Measurements from ENCODE around the gene RAB25. TPM values are rescaled to one million over a fixed set of nuclear protein-coding genes. Genes with fewer than 3 reads are reported as not detected.

Gene RAB25
- total and polyA plus RNA-seq, 2 of the 13 experiments (the other 11 are each of a cell fraction or from before 2014, with no cell fraction given) = 0.20 to 0.22 TPM

DNA sequence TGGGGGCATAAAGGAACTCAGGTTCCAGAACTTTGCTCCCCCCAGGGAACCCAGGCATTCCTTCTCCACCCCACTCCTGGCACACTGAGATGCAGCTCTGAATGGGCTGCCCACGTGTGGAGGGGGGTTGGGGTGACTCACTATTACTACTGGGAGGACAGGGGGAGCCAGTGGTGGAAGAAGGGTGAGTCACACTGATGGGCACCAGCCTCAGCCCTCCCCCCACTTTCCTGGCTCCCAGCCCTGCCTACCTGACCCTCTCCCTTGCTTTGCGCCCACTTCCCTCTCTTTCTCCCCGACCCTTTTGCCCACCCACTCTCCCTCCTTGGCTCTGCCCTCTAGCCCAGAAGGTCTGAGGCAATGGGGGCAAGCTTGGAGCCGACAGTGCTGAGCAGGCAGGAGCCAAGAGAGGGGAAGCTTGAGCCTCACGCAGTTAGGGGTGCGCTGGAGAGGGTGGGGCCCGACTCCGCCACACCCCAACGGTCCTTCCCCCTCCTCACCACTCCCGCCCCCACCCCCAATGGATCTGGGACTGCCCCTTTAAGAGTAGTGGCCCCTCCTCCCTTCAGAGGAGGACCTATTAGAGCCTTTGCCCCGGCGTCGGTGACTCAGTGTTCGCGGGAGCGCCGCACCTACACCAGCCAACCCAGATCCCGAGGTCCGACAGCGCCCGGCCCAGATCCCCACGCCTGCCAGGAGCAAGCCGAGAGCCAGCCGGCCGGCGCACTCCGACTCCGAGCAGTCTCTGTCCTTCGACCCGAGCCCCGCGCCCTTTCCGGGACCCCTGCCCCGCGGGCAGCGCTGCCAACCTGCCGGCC lies 53.4 kb downstream of the RAB25 start, which contains the start of gene LMNA (continued):
- no peak for TF ChIP-seq RNF219 (CRISPR knock-in tag; IDR thresholded peaks at IDR 0.05)
- TF ChIP-seq, protein P1, sequence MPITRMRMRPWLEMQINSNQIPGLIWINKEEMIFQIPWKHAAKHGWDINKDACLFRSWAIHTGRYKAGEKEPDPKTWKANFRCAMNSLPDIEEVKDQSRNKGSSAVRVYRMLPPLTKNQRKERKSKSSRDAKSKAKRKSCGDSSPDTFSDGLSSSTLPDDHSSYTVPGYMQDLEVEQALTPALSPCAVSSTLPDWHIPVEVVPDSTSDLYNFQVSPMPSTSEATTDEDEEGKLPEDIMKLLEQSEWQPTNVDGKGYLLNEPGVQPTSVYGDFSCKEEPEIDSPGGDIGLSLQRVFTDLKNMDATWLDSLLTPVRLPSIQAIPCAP (CRISPR knock-in tag; IDR thresholded peaks at IDR 0.05; ENCODE audit: low read depth) = no peak
- TF ChIP-seq CEBPB (IDR thresholded peaks at IDR 0.05; ENCODE audit: borderline replicate concordance, low read depth, low read length) = no peak
- TF ChIP-seq ZKSCAN5 (CRISPR knock-in tag; IDR thresholded peaks at IDR 0.05) = no peak
- TF ChIP-seq YY1 (IDR thresholded peaks at IDR 0.05; ENCODE audit: insufficient read depth, insufficient replicate concordance, low read depth, low read length) = peak; percentile 17
- no peak for TF ChIP-seq IKZF4 (CRISPR knock-in tag; IDR thresholded peaks at IDR 0.05; ENCODE audit: borderline replicate concordance, low read depth, not compliant biosample characterization)
- TF ChIP-seq TBP (CRISPR knock-in tag; IDR thresholded peaks at IDR 0.05) = no peak
- 0 out of 2 replicates have a peak, but pooled peaks have one; percentile 59 for TF ChIP-seq SMAD1 (CRISPR knock-in tag; IDR thresholded peaks at IDR 0.05; ENCODE audit: borderline replicate concordance, low read depth)
- no peak for TF ChIP-seq AHR (CRISPR knock-in tag; IDR thresholded peaks at IDR 0.05)
- peak; percentile 82 for TF ChIP-seq HIC2 (CRISPR knock-in tag; IDR thresholded peaks at IDR 0.05; ENCODE audit: low read depth)
- no peak for TF ChIP-seq MAF1 (CRISPR knock-in tag; IDR thresholded peaks at IDR 0.05; ENCODE audit: borderline replicate concordance)
- peak; percentile 11; the same call in 1 of the 2 replicates for TF ChIP-seq IRF2 (CRISPR knock-in tag; IDR thresholded peaks at IDR 0.05)
- no peak for TF ChIP-seq ZNF431 (CRISPR knock-in tag; IDR thresholded peaks at IDR 0.05; ENCODE audit: borderline replicate concordance, low read depth)
- no peak for TF ChIP-seq GPN1 (CRISPR knock-in tag; IDR thresholded peaks at IDR 0.05; ENCODE audit: borderline replicate concordance)
- no peak for TF ChIP-seq KAT2B (IDR thresholded peaks at IDR 0.05; ENCODE audit: borderline replicate concordance, low read depth, low read length)
- peak; percentile 78; the same call in 1 of the 2 replicates for TF ChIP-seq ZNF687 (CRISPR knock-in tag; IDR thresholded peaks at IDR 0.05)
- no peak for TF ChIP-seq ZNF460 (CRISPR knock-in tag; IDR thresholded peaks at IDR 0.05; ENCODE audit: borderline replicate concordance)
- TF ChIP-seq ZNF674 (CRISPR knock-in tag; IDR thresholded peaks at IDR 0.05; ENCODE audit: low read depth) = no peak
- no peak for TF ChIP-seq ZNF883 (CRISPR knock-in tag; IDR thresholded peaks at IDR 0.05; ENCODE audit: not compliant biosample characterization)
- TF ChIP-seq RELA (CRISPR knock-in tag; IDR thresholded peaks at IDR 0.05) = no peak
